ENCODE data around the gene CDK5RAP3.
"Not testable (repeated sequence)": the region's sequence is repeated elsewhere in the genome, so short reads cannot be mapped to it uniquely, and the experiment has no call there.

The CDK5RAP3 gene

DNA sequence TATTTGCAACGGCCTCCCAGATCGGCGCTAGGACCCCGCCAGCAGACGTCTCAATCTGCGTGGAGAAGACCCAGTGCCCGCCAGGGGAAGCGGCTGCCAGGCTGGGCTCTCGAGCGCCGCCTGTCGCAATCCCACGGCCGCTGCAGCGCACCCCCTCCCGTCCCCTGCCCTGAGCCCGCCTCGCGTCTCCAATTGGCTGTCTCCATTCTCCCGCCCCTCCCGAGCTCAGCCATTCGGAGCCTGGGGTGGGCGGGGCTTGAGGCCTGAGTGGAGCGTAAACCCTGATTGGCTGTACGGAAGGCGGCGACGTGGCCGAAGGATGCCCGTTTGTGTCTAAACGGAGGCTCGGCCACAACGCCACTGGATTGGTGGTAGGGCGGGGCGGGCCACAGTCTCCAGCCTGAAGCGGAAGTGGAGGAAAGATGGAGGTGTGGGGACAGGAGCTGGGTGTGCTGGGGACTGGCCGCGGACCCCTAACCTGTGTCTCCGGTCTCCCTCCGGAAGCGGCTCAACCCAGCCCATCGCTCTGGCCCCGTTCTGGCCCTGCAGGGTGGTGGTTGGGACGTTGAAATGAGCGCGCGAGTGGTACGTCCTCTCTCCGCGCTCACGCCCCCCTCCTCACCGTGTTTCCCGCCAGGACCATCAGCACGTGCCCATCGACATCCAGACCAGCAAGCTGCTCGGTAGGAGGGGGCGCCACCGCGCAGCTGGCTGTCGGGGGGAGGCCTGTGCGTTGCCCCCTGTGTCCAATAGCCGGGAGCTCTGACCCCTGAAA is at the start of gene CDK5RAP3:
TSS of gene CDK5RAP3 (plus strand) at position 389 of the 775 bp plus-strand sequence. CDS start at position 423, 34 bp downstream.
- DNase-seq: peak; percentile 100

DNA sequence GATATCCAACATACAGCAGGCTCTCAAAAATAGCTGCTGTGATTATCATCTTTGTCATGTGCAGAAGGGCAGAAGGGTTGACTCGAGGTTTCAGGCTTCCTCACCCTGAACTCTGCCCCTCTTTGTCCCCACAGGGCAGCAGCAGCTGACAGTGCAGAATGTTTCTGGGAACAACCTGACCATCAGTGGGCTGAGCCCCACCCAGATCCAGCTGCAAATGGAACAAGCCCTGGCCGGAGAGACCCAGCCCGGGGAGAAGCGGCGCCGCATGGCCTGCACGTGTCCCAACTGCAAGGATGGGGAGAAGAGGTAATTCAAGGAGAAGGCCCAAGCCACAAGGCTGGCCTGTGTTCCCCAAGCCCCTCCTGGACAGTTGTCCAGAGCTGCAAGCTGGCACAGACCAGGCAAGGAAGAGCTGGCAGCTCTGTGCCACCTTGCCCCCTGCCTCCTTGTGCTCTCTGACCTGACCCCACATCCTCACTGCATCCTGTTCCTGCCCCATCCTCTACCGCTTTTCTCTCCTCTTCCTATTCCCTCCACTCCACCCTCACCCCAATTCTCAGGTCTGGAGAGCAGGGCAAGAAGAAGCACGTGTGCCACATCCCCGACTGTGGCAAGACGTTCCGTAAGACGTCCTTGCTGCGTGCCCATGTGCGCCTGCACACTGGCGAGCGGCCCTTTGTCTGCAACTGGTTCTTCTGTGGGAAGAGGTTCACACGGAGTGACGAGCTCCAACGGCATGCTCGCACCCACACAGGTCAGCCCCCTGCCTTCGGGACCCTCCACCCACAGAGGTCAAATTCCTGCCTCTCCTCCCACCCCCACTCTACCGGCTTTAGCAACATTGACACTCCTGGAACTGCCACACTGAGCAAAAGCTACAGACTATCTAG is 45.9 kb upstream of the CDK5RAP3 start:
- no peak for DNase-seq

DNA sequence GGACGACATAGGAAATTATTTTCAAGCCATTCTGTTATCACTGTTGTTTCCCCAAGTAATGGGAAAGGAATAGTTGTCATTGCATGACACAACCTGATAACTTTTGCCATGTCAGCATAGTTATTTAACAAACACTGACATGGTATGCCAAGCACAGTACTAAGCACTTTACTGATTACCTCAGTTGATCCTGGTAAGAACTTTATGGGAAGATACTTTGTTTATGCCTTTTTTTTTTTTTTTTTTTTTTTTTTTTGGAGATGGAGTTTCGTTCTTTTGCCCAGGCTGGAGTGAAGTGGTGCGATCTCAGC is 45.3 kb upstream of the CDK5RAP3 start:
- no peak for DNase-seq

- DNase-seq: no peak
Measured at GRCh38 chr17:47927821-47928400, 43.0 kb upstream of the CDK5RAP3 start.

DNA sequence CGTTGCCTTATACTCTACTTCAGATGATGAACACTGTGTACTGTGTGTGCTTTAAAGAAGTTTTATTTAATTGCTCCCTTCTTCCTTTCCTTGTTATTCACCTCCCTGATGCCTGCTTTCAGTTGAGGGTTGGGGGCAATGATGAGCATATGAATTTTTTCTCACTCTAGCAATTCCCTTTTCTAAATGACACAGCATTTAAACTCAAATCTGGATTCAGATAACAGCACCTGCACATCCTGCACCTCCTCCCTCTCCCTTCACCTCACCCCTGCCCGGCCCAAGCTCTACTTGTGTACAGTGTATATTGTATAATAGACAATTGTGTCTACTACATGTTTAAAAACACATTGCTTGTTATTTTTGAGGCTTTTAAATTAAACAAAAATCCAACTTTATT is 42.5 kb upstream of the CDK5RAP3 start:
- no peak for DNase-seq

DNA sequence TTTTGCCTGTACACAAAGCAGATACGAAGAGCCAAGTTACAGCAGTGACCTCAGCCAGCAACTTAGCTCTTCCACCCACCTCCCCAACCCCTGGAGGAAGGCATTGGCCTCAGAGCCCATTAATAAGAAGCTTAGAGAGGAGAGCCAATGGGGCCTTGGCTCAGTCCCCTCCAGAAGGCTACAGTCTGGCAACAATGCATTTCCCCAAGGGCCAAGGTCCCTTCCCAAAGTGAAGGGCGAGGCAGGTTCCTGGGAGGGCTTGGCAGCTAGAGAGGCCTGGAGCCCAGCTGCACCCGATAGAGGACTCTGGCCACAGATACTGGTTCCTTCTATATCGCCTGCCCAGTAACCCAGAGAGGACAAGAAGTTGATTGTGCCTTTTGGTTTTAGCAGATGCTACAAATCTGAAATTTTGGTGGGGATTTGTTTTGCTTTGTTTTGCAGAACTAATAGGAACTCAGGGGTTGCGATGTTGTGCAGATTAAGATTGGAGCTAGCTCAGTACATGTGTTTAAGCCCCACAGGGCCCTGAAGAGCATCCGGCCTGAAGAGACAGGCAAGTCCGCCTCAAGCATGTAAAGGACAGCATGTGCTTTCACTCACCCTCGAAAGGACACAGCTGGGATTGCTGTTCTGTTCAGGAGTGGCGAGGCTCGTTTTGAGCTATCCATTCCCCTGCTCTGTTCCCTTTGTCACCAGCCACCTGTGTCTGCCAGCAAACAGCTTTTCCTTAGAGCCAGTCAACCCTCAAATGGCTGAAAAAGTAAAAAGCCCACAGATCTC is 41.5 kb upstream of the CDK5RAP3 start:
- DNase-seq: no peak

DNA sequence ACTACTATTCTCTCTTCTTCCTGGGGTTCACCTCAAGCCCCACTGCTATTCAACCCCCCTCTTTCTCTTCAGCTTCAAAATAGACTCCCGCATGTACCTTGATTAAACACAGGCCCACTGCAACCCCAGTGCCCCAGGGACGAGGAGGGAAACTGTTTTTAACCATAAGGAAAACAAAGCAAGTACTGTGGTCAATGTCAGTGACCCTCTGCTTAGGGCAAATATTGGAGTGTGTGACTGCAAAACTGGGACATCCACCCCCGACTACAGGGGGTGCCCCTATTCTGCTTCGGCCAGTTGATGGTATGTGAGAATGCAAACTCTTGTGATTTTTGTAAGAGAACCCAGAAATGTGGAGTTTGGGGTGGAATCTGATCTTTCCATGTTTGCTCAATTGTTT is 39.1 kb upstream of the CDK5RAP3 start:
- no peak for DNase-seq

DNA sequence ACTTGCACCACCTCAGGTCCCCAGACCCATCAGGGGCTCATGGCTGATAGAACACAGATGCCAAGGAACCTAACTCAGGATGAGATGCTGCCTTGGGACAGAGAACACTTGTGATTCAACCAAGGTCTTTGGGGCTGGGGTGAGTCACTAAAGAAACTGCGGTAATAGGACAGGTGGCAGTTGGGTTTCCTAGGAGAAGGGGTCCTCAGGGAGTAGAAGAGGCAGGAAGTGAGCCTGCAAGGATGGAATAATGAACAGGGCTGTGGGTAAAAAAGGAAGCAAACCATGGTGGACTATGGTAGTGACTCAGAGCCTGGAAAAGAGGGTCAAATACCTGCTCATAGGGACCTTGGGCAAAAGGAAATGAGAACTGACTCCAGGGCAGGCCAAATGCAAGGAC is 36.1 kb upstream of the CDK5RAP3 start:
- DNase-seq: no peak

- not testable (repeated sequence) for DNase-seq
Measured at GRCh38 chr17:47935468-47935867, 35.4 kb upstream of the CDK5RAP3 start.

DNA sequence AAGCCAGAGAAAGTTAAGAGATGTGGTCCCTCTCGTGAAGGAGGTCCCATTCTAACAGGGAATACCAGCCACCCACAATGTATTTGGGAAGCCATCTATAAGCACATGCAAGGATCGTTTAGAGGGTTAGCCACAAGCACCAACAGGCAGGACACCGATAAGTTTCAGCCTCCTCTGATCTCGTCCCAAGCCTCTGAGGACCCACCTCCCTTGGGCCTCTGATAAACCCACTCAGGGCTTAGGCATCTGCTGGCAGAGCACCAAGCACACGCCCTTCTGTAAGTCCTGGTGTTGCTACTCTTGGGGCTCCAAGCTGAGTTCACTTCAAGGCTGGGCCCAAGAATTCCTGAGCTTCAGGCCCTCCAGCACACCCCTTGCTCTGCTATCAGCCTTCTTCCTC is 35.0 kb upstream of the CDK5RAP3 start:
- no peak for DNase-seq

DNA sequence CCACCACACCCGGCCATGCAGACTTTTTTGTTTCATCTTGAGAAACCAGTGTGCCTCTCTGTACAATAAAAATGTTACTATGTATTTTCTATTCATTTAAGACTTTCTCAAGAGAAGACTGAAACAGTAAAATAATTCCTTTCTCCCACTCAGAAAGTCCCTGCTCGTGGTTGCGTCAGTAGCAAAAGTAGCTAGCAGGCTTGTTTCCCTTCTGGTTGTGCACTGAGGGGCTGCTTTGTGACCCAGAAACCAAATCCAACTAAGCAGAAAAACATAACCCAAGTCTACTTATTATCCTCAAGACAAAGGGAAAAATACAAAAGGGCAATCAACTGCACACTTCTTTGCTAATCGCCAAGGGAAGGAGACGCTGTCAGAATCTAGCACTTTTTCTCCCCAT is 33.0 kb upstream of the CDK5RAP3 start:
- no peak for DNase-seq

DNA sequence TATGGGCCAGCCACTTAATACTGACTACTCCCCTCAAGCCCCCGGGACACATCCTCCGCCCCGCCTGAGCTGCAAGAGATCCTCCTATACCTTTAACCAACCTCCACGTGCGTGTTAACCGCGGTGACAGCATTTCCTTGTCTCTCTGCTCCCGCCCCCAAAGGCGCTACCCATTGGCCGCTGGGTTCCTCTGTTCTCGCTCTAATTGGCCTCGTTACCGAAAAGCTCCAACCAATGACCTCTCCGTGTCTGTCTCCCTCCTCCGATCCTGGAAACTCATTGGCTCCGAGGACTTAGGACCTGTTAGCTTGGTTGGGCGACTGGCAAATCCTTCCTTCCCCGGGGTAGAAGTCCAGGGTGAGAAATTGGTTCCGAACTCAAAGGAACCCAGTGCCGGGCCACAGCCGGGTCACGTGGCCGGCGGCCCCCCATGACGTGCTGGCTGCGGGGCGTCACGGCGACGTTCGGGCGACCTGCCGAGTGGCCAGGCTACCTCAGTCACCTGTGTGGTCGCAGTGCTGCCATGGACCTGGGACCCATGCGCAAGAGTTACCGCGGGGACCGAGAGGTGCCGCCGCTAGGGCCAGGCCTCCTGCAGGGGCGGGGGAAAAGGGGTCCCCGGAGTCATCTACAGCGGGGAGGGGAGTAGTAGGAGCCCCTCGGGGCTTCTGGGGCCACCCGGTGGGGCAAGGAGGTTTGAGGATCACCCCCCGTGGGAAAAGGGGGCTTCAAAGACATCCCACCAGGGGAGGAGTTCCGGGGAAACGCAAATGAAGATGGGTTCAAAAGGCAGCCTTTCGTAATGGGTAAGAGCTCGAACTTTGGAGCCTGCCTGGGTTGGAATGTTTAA is 29.4 kb upstream of the CDK5RAP3 start, which contains the start of gene PNPO:
TSS of gene PNPO (plus strand) at position 326 of the 850 bp plus-strand sequence. CDS start at position 431, 105 bp downstream.
- peak; percentile 98 for DNase-seq

DNA sequence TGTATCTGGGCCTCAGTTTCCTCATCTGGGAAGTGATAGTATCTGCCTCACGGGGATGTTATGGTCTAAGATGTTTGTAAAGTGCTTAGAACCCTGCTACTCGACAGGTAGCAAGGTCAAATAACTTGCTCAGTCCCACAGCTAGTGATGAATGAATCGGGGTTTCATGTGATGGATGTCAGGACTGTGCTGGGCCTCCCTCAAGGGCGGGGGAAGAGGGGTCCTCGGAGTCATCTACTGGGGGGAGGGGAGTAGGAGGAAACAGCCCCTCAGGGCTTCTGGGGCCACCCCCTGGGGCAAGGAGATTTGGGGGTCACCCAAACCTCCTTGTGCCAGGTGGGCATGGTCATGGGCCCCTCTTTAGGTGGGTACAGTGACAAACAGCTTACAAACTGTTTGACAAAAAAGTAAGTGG is 28.8 kb upstream of the CDK5RAP3 start:
- DNase-seq: no peak

GRCh38 chr17:47942568-47942967 is 28.3 kb upstream of the CDK5RAP3 start:
- no peak for DNase-seq

- DNase-seq: no peak
Measured at GRCh38 chr17:47945080-47945479, 25.8 kb upstream of the CDK5RAP3 start.

GRCh38 chr17:47945529-47946508 is 25.1 kb upstream of the CDK5RAP3 start:
- no peak for DNase-seq

GRCh38 chr17:47946516-47946915 is 24.4 kb upstream of the CDK5RAP3 start:
- no peak for DNase-seq

DNA sequence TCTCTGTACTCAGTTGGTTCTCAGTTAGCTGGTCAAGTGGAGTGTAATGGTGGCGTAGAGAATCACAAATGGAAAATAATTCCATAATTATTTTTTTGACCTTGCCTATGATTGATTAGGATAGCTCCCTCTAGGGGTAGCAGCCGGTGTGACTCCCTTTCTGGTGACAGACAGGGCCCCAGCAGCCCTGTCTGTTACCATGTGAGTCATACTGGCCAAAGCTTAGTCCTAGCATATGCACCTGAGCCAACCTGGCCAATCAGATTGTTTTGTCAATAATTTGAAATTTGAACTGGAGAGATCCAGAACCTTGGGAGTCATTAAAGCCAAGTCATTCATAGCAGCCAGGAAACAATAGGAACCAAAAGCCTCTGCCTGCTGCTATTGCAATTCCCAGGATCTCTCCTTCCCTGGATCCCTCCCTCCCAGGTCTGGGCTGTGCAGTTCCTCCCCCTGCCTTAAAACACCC is 23.9 kb upstream of the CDK5RAP3 start:
- DNase-seq: peak; percentile 87

- no peak for DNase-seq
Measured at GRCh38 chr17:47948706-47949196, 22.2 kb upstream of the CDK5RAP3 start.

DNA sequence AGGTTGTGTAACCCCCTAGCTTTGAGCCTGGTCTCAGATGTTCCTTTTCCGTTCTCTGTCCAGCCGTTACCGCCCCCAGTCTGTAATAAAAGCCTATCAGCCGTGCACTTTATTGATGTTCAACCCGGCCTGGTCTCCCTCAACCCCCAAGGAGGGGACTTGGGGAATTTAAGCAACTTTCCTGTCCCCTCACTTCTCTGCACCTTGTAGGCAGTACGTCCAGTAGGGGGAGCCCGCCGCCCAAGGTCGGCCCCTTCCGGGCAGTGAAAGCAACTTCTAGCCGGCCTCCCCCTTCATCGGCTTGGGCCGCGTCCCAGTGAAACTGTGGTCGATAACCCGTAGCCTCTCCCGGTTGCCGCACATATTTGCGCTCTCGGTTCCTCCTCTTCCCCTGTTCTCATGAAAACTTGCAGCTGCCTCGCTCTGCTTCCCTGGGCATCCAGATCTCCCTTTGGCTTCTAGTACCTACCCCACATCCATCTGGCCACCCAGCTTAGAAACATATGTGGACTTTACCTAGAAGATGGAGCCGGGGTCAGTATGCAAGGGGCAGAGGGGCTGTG is 21.6 kb upstream of the CDK5RAP3 start:
- peak; percentile 82 for DNase-seq
